Esophagus squamous epithelium (tissue), 4 donors: ENCODE results near the gene RFPL1.

Source experiments
- POLR2A ChIP-seq, 4 donors: fragments of 450-650 bp; IDR thresholded peaks; one replicate each; pipeline ENCODE4 v1.6.1; 2017; ENCODE audit warnings: antibody characterized with exemption in 4 of 4, mild to moderate bottlenecking in 4 of 4, moderate library complexity in 3 of 4
- TF ChIP-seq, protein P1 (sequence below), 6 experiments: fragments of 450-650 bp in 4 of 6; fragments of 200-600 bp in 2 of 6; sonication (generic) in 2 of 6; IDR thresholded peaks; one replicate each; pipeline ENCODE4 v1.5.1; 2016 to 2019; ENCODE audit warnings: antibody characterized with exemption in 6 of 6, mild to moderate bottlenecking in 4 of 6, moderate library complexity in 4 of 6

DNA sequence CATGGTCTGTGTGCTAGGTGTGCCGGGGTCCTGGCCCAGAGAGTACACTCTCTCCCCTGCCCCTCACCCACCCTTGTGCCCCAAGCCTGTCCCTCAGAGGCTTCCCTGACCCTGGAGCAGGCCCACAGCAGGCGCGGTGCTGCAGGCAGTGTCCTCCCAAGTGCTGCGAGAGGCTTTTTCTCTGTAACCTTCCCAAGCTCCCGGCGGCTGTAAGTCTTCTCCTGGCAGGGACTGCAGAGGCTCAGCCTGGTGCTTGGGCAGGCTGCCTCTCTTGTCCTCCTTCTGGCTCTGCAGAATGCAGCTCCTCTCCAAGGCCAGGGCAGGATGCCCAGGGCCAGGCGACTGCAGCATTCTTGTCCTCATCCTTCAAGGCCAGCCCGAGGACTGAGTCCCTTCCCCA is 15.9 kb downstream of the RFPL1 start:
- TF ChIP-seq, protein P1, sequence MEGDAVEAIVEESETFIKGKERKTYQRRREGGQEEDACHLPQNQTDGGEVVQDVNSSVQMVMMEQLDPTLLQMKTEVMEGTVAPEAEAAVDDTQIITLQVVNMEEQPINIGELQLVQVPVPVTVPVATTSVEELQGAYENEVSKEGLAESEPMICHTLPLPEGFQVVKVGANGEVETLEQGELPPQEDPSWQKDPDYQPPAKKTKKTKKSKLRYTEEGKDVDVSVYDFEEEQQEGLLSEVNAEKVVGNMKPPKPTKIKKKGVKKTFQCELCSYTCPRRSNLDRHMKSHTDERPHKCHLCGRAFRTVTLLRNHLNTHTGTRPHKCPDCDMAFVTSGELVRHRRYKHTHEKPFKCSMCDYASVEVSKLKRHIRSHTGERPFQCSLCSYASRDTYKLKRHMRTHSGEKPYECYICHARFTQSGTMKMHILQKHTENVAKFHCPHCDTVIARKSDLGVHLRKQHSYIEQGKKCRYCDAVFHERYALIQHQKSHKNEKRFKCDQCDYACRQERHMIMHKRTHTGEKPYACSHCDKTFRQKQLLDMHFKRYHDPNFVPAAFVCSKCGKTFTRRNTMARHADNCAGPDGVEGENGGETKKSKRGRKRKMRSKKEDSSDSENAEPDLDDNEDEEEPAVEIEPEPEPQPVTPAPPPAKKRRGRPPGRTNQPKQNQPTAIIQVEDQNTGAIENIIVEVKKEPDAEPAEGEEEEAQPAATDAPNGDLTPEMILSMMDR (IDR thresholded peaks at IDR 0.05), result no peak
- TF ChIP-seq POLR2A (IDR thresholded peaks at IDR 0.05), result no peak
